GM21529 (cell line): Measurements from ENCODE around the gene CWC27.
A peak's percentile ranks its signal among the peaks of the same experiment; 100 is the strongest.
"Not testable (repeated sequence)": the region's sequence is repeated elsewhere in the genome, so short reads cannot be mapped to it uniquely, and the experiment has no call there.

Experiments used
- ATAC-seq: cut with Tn5 transposase; IDR thresholded peaks from one replicate; pipeline ENCODE4 v1.9.1; 2021; ENCODE audit not compliant: unreplicated experiment

CWC27 gene

GRCh38 chr5:64788156-64788555 is 19.4 kb downstream of the CWC27 start:
- ATAC-seq, result no peak

- ATAC-seq, result no peak
These were observed 20.7 kb downstream of the CWC27 start for GRCh38 chr5:64789457-64789856.

DNA sequence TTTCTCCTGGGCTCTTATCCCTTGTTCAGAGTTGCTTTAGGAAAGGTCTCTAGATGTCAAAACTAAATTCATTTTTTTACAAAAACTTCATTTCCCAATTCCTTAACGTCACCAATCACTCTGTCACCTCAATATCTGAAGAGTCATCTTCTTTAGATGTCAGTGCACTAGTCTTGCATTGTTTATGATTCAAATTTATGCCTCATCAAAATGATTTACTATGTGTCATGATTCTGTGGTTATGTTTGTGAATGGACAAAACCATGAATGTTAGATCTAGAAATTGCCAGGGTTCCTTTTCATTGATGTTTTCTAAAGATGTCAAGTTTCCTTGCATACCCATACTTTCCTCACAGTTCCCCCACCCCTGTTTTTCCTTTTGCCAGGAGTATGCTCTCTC is 21.5 kb downstream of the CWC27 start:
- no peak for ATAC-seq

DNA sequence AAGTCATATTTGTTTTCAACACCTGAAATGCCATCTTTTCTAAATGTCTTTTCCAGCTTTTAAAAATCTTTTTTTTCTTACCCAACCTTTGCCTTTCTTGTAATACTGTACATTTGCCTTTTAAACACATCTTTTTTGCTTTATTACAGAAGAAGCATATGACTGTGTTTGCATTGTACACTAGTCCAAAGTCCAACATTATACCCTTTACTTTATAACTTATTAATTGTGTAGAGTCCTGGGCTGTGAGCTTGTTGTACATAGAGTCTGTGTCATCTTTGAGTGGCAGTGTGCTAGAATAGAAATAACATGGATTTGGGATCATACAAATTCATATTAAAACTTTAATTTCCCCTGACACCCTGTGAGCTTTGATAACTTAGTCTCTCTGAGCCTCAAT is 23.7 kb downstream of the CWC27 start:
- ATAC-seq, result no peak

DNA sequence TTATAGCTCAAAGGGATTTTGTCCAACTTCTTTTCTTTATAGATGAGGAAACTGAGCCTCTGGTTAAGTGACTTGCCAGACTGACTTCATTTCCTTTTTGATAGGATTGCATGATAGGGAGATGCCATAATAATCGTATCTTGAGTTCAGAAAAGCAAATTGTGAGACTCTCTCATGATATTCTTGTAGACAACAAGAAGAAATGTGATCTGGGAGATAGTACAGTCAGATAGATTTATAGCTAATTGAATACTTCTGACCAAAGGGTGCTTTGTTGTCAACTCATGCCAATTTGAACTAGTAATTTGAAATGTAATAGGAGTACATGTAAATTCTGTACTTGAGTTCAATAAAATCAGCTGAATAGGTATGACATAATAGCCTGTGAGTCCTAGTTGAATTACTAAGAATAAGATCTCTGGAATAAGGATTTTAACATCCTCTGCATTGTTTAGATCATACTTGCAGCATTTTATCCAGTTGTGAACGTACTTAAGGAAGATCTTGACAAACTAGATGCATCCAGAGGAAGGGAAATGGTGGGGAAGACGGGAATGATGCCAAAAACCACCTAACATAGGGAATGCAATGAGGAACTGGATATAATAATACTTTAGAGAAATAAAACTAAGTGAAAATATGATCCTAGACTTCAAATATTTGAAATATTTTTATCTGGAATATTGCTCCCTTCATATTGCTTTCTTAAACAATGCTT is 25.5 kb downstream of the CWC27 start:
- no peak for ATAC-seq

DNA sequence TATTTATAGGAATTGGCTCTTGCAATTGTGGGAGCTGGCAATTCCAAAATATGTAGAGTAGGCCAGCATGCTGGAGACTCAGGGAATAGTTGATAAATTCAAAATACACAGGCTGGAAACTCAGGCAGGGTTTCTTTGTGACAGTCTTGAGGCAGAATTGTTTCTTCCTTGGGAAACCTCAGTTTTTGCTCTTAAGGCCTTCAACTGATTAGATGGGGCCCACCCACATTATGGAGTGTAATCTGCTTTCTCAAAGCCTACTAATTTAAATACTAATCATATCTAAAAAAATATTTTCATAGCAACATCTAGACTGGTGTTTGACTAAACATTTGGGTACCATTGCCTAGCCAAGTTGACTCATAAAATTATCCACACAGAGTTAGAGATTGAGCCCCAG is 27.6 kb downstream of the CWC27 start:
- ATAC-seq, result no peak

DNA sequence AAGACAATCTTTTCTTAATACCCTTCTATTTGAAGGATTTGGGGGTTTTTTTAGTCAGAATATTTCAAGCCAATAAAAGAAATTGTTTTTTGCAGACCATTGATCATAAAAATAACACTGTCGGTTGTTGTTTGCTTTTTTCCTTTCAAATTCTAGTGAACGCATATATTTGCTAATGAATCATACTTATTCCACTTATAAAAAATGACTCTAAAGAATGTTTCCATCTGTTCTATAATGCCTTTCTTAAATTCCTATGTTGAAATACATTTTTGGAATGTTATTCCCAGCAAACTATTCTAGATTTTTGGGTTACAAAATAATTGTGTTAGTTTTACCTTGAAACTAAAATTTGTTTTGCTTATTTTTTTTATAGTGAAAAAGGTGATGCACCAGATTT is 32.2 kb downstream of the CWC27 start:
- no peak for ATAC-seq

DNA sequence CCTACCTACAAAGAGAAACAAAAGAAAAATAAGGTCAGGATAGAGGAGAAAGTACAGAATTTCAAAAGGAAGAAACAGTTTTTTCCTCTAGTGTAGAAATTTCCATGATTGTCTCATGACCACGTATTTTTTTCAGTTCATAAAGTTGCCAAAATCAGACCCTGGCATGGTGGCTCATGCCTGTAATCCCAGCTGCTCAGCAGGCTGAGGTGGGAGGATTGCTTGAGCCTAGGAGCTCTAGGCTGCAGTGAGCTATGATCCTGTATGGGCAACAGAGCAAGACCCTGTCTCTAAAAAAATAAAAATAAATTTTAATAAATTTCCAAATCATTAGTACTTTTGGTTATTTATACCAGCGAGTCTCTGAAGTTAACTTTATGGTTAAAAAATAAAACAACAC is 37.8 kb downstream of the CWC27 start:
- ATAC-seq, result no peak

GRCh38 chr5:64807520-64807919 is 38.8 kb downstream of the CWC27 start:
- ATAC-seq, result no peak

DNA sequence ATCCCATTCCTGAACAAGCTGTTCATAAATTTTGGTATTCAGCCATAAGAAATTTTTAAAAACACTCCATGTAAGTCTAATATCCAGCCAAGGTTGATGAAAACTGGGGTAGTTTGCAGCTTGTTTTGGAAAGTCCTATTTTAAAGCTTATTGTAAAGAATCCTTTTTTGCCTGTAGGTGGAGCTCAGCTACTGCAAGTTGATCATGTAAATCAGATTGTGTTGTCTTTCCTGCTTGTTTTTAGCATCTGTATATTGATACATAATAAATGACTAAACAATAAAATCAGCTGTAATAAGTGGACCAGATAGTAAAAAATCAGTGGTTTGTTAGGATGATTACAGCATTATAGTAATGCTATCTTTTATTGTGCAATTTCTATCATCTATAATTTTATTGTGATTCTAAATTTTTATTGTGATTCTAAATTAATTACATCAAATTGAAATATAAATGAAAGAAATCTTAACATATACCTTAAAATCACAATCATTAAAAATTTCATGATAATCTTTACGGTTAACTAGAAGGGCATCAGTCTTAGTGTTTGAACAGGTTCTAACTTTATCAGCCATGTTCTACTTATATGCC is 42.4 kb downstream of the CWC27 start:
- ATAC-seq, result peak; percentile 42

- peak; percentile 98 for ATAC-seq
These were observed 45.3 kb downstream of the CWC27 start for GRCh38 chr5:64814073-64814472.

GRCh38 chr5:64818245-64818644 is 49.5 kb downstream of the CWC27 start:
- ATAC-seq, result no peak

- not testable (repeated sequence) for ATAC-seq
These were observed 50.6 kb downstream of the CWC27 start for GRCh38 chr5:64819345-64819744.

- ATAC-seq, result no peak
These were observed 53.6 kb downstream of the CWC27 start for GRCh38 chr5:64822320-64822719.

DNA sequence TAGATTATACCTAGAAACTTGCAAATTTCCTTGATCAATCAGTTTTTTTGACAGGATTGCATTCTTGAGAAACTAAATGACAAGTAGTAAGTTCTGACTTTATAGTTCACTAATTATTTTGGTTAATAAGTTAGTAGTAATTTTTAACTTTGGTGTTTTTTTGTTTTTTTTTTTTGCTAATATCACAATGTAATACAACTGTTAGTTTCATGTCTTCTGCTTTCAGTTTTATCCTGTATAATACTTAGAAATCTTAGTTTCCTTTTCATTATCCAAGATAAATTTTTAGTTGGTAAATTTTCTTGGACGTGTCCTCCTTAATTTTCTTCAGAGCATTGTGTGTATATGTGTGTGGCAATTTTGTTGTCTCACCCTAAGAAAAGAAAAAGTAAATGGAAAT is 57.8 kb downstream of the CWC27 start:
- ATAC-seq, result no peak

DNA sequence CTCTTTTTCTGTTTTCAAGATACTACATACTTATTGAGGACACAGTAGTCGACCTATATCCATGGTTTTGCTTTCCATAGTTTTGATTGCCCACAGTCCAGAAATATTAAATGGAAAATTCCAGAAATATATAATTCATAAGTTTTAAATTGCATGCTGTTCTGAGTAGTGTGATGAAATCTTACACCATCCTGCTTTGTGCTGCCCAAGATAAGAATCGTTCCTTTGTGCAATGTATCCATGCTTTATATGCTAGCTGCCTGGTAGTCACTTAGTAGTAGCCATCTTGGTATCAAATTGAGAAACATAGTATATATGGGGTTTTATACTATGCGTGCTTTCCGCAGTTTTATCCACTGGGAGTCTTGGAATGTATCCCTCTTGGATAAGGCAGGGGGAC is 59.0 kb downstream of the CWC27 start:
- no peak for ATAC-seq

DNA sequence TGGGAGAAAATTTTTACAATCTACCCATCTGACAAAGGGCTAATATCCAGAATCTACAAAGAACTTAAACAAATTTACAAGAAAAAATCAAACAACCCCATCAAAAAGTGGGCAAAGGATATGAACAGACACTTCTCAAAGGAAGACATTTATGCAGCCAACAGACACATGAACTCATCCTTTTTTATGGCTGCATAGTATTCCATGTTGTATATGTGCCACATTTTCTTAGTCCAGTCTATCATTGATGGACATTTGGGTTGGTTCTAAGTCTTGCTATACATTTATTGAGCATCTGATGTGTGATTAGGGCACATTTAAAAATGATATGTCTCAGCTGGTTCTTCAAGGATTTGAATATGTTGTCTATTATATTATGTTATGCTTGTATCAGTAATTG is 61.9 kb downstream of the CWC27 start:
- ATAC-seq, result not testable (repeated sequence)

- ATAC-seq, result no peak
These were observed 63.3 kb downstream of the CWC27 start for GRCh38 chr5:64831996-64832395.

GRCh38 chr5:64834037-64834436 is 65.3 kb downstream of the CWC27 start:
- ATAC-seq, result no peak

GRCh38 chr5:64834611-64835010 is 65.9 kb downstream of the CWC27 start:
- no peak for ATAC-seq

GRCh38 chr5:64835266-64835665 is 66.5 kb downstream of the CWC27 start:
- ATAC-seq, result no peak

- no peak for ATAC-seq
These were observed 67.5 kb downstream of the CWC27 start for GRCh38 chr5:64836190-64836755.

GRCh38 chr5:64836786-64837185 is 68.1 kb downstream of the CWC27 start:
- no peak for ATAC-seq
